Astrocyte (in vitro differentiated cells and primary cell): ENCODE measurements around the gene HSD11B2.

Source experiments
- CTCF ChIP-seq: IDR thresholded peaks from 2 replicates; pipeline ENCODE4 v1.5.1; 2011; ENCODE audit warnings: low read depth, mild to moderate bottlenecking, inconsistent platforms, low read length, moderate library complexity; ENCODE audit not compliant: insufficient read depth
- EZH2 ChIP-seq: IDR thresholded peaks from 2 replicates; pipeline ENCODE4 v1.6.1; 2012; ENCODE audit warnings: mild to moderate bottlenecking, low read length, inconsistent platforms; ENCODE audit not compliant: insufficient read depth

DNA sequence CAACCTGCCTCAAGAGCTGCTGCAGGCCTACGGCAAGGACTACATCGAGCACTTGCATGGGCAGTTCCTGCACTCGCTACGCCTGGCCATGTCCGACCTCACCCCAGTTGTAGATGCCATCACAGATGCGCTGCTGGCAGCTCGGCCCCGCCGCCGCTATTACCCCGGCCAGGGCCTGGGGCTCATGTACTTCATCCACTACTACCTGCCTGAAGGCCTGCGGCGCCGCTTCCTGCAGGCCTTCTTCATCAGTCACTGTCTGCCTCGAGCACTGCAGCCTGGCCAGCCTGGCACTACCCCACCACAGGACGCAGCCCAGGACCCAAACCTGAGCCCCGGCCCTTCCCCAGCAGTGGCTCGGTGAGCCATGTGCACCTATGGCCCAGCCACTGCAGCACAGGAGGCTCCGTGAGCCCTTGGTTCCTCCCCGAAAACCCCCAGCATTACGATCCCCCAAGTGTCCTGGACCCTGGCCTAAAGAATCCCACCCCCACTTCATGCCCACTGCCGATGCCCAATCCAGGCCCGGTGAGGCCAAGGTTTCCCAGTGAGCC, 5.8 kb downstream of the HSD11B2 start:
- no peak for TF ChIP-seq CTCF
- TF ChIP-seq EZH2 = no peak
